ENCODE data around the gene GCNA.

GRCh38 chrX:71623714-71624113, 45.5 kb downstream of the GCNA start:
- no peak for TF ChIP-seq CTCF (conservative IDR thresholded peaks at IDR 0.05 in 1 of 2, IDR thresholded peaks at IDR 0.05 in 1 of 2; ENCODE audit: low read depth in 1 of 2, low read length in 2 of 2)
- no peak for TF ChIP-seq EZH2 (IDR thresholded peaks at IDR 0.05; ENCODE audit: low read length, missing control alignments)
